MM.1S (cell line): ENCODE measurements around the gene MAP3K2.
A peak's percentile ranks its signal among the peaks of the same experiment; 100 is the strongest.

Source experiments
- DNase-seq: peaks from one replicate; pipeline ENCODE4 v3.0.0-alpha.2; 2015
- H2AFZ ChIP-seq: fragments of 300-600 bp; sonication (generic); 2 replicates; pipeline ENCODE4 v1.6.0; 2016; ENCODE audit warnings: antibody characterized with exemption, low read length
- H3F3A ChIP-seq: fragments of 300-600 bp; sonication (generic); 2 replicates; pipeline ENCODE4 v1.6.1; 2016; ENCODE audit warnings: mild to moderate bottlenecking, antibody characterized with exemption, low read length, moderate library complexity, mixed read lengths; ENCODE audit not compliant: insufficient read depth
- H3K27ac ChIP-seq: fragments of 300-600 bp; sonication (generic); 2 replicates; pipeline ENCODE4 v1.5.1; 2016; ENCODE audit warnings: mild to moderate bottlenecking, low read length
- H3K27me3 ChIP-seq: fragments of 300-600 bp; sonication (generic); replicated peaks from 2 replicates; pipeline ENCODE4 v1.6.0; 2016; ENCODE audit warnings: low read length; ENCODE audit not compliant: insufficient read depth
- H3K36me3 ChIP-seq: fragments of 300-600 bp; sonication (generic); replicated peaks from 2 replicates; pipeline ENCODE4 v1.6.1; 2016; ENCODE audit warnings: mild to moderate bottlenecking, low read length, mixed read lengths; ENCODE audit not compliant: insufficient read depth
- H3K4me1 ChIP-seq: fragments of 300-600 bp; sonication (generic); 2 replicates; pipeline ENCODE4 v1.6.1; 2016; ENCODE audit warnings: low read length, mixed read lengths
- H3K4me2 ChIP-seq: fragments of 300-600 bp; sonication (generic); 2 replicates; pipeline ENCODE4 v1.6.0; 2016; ENCODE audit warnings: low read depth, low read length
- H3K4me3 ChIP-seq: fragments of 300-600 bp; sonication (generic); 2 replicates; pipeline ENCODE4 v1.5.1; 2016; ENCODE audit warnings: low read length, mixed read lengths
- H3K79me2 ChIP-seq: fragments of 300-600 bp; sonication (generic); 2 replicates; pipeline ENCODE4 v1.6.1; 2016; ENCODE audit warnings: mixed run types, low read length, mixed read lengths
- H3K9ac ChIP-seq: fragments of 300-600 bp; sonication (generic); 2 replicates; pipeline ENCODE4 v1.6.1; 2016; ENCODE audit warnings: low read length, mixed read lengths
- H3K9me2 ChIP-seq: fragments of 300-600 bp; sonication (generic); replicated peaks from 2 replicates; pipeline ENCODE4 v1.6.1; 2016; ENCODE audit warnings: mild to moderate bottlenecking, low read length, mixed read lengths; ENCODE audit not compliant: insufficient read depth
- H3K9me3 ChIP-seq: fragments of 300-600 bp; sonication (generic); replicated peaks from 2 replicates; pipeline ENCODE4 v1.6.1; 2016; ENCODE audit warnings: mild to moderate bottlenecking, low read length, mixed read lengths; ENCODE audit not compliant: insufficient read depth
- H4K20me1 ChIP-seq: fragments of 300-600 bp; sonication (generic); 2 replicates; pipeline ENCODE4 v1.6.1; 2016; ENCODE audit warnings: mild to moderate bottlenecking, low read length, moderate library complexity, mixed read lengths; ENCODE audit not compliant: insufficient read depth
- CTCF ChIP-seq: fragments of 300-600 bp; sonication (generic); IDR thresholded peaks from 2 replicates; pipeline ENCODE4 v1.5.1; 2016; ENCODE audit warnings: antibody characterized with exemption, low read length, mixed read lengths
- EZH2 ChIP-seq: fragments of 300-600 bp; sonication (generic); optimal IDR thresholded peaks from 2 replicates; pipeline ENCODE3; 2017; ENCODE audit warnings: low read depth, mild to moderate bottlenecking, antibody characterized with exemption, low read length, mixed read lengths
- EZH2phosphoT487 ChIP-seq: fragments of 300-600 bp; sonication (generic); IDR thresholded peaks from 2 replicates; pipeline ENCODE4 v1.6.1; 2018; ENCODE audit warnings: antibody characterized with exemption, low read length

MAP3K2 gene

GRCh38 chr2:127270663-127271062 is 117.1 kb downstream of the MAP3K2 start:
- H3K9me3 ChIP-seq: no peaks in the 10 kb centered on the region
- DNase-seq: no peak
- TF ChIP-seq CTCF (peak; percentile 32), EZH2phosphoT487 (no peak)
- H3F3A ChIP-seq: no peaks in the 10 kb centered on the region
- H3K79me2 ChIP-seq: no peaks in the 10 kb centered on the region
- no peak overlapping the region for H3K4me2 ChIP-seq
- no peaks in the 10 kb centered on the region for H4K20me1 ChIP-seq
- H3K27ac ChIP-seq: no peak overlapping the region
- no peak overlapping the region for H3K4me3 ChIP-seq
- H3K9ac ChIP-seq: no peak overlapping the region
- no peaks in the 10 kb centered on the region for H3K4me1 ChIP-seq
- no peaks in the 10 kb centered on the region for H3K9me2 ChIP-seq
- no peak overlapping the region for H2AFZ ChIP-seq
- H3K27me3 ChIP-seq: no peaks in the 10 kb centered on the region
- H3K36me3 ChIP-seq: peaks cover 3% of the 10 kb centered on the region

- no peaks in the 10 kb centered on the region for H4K20me1 ChIP-seq
- no peaks in the 10 kb centered on the region for H3K79me2 ChIP-seq
- no peaks in the 10 kb centered on the region for H3K9me2 ChIP-seq
- no peak overlapping the region for H3K4me2 ChIP-seq
- no peak overlapping the region for H3K27ac ChIP-seq
- no peak overlapping the region for H3K4me3 ChIP-seq
- no peaks in the 10 kb centered on the region for H3K9me3 ChIP-seq
- H3K4me1 ChIP-seq: no peaks in the 10 kb centered on the region
- H3K9ac ChIP-seq: no peak overlapping the region
- no peaks in the 10 kb centered on the region for H3K27me3 ChIP-seq
- no peak for DNase-seq
- H3K36me3 ChIP-seq: no peaks in the 10 kb centered on the region; the same call in 1 of the 2 replicates
- TF ChIP-seq EZH2 (no peak), EZH2phosphoT487 (no peak), CTCF (no peak)
- H3F3A ChIP-seq: no peaks in the 10 kb centered on the region
- no peak overlapping the region for H2AFZ ChIP-seq
Measured at GRCh38 chr2:127261804-127262406, 125.9 kb downstream of the MAP3K2 start.

- Histone ChIP-seq H3K27ac (no peak overlapping the region), H3K4me2 (no peak overlapping the region), H3K4me3 (no peak overlapping the region), H3K4me1 (no peaks in the 10 kb centered on the region), H3F3A (no peaks in the 10 kb centered on the region), H3K9ac (no peak overlapping the region), H3K9me2 (no peaks in the 10 kb centered on the region), H3K79me2 (no peaks in the 10 kb centered on the region), H3K36me3 (no peaks in the 10 kb centered on the region; the same call in 1 of the 2 replicates), H4K20me1 (no peaks in the 10 kb centered on the region), H3K27me3 (no peaks in the 10 kb centered on the region), H2AFZ (no peak overlapping the region), H3K9me3 (no peaks in the 10 kb centered on the region)
- no peak for DNase-seq
- TF ChIP-seq EZH2: no peak
- TF ChIP-seq EZH2phosphoT487: no peak
- TF ChIP-seq CTCF: no peak
Measured at GRCh38 chr2:127259355-127259754, 128.4 kb downstream of the MAP3K2 start.
